Stromal cell of bone marrow (primary cell): ENCODE results near the gene ATP11A.
A peak's percentile ranks its signal among the peaks of the same experiment; 100 is the strongest.

Experiments
- DNase-seq: peaks from one replicate; pipeline ENCODE4 v3.0.0-alpha.2; 2012; ENCODE audit warnings: low read depth

ATP11A gene

GRCh38 chr13:112743451-112744167 is 53.8 kb downstream of the ATP11A start:
- DNase-seq, result no peak

GRCh38 chr13:112744168-112745021 is 54.6 kb downstream of the ATP11A start:
- DNase-seq, result peak; percentile 21

GRCh38 chr13:112746044-112746443 is 56.2 kb downstream of the ATP11A start:
- DNase-seq, result no peak

- no peak for DNase-seq
Measured at GRCh38 chr13:112747256-112747655, 57.4 kb downstream of the ATP11A start.

- no peak for DNase-seq
Measured at GRCh38 chr13:112748947-112749735, 59.3 kb downstream of the ATP11A start.

GRCh38 chr13:112750570-112750969 is 60.7 kb downstream of the ATP11A start:
- DNase-seq, result no peak

GRCh38 chr13:112751617-112752016 is 61.8 kb downstream of the ATP11A start:
- DNase-seq, result no peak

- DNase-seq, result no peak
Measured at GRCh38 chr13:112752211-112752610, 62.4 kb downstream of the ATP11A start.

- no peak for DNase-seq
Measured at GRCh38 chr13:112752711-112753541, 63.1 kb downstream of the ATP11A start.

GRCh38 chr13:112753833-112754232 is 64.0 kb downstream of the ATP11A start:
- DNase-seq, result no peak

- DNase-seq, result no peak
Measured at GRCh38 chr13:112754281-112755025, 64.6 kb downstream of the ATP11A start.

- DNase-seq, result no peak
Measured at GRCh38 chr13:112755331-112755730, 65.5 kb downstream of the ATP11A start.

GRCh38 chr13:112756081-112756480 is 66.2 kb downstream of the ATP11A start:
- DNase-seq, result no peak

- DNase-seq, result no peak
Measured at GRCh38 chr13:112756511-112756966, 66.7 kb downstream of the ATP11A start.

GRCh38 chr13:112756967-112757758 is 67.3 kb downstream of the ATP11A start:
- DNase-seq, result no peak

- DNase-seq, result no peak
Measured at GRCh38 chr13:112757759-112758086, 67.9 kb downstream of the ATP11A start.

- DNase-seq, result no peak
Measured at GRCh38 chr13:112759053-112759452, 69.2 kb downstream of the ATP11A start.

- no peak for DNase-seq
Measured at GRCh38 chr13:112759827-112760226, 70.0 kb downstream of the ATP11A start.

GRCh38 chr13:112760435-112760834 is 70.6 kb downstream of the ATP11A start:
- DNase-seq, result no peak

GRCh38 chr13:112760931-112761330 is 71.1 kb downstream of the ATP11A start:
- no peak for DNase-seq
